ENCODE results near the gene TADA2A. TPM values are rescaled to one million over a fixed set of nuclear protein-coding genes. Genes with fewer than 3 reads are reported as not detected.
A peak's percentile ranks its signal among the peaks of the same experiment; 100 is the strongest.

Gene TADA2A
- total RNA-seq, 1 donor from 2014 or later = 21.4 TPM

DNA sequence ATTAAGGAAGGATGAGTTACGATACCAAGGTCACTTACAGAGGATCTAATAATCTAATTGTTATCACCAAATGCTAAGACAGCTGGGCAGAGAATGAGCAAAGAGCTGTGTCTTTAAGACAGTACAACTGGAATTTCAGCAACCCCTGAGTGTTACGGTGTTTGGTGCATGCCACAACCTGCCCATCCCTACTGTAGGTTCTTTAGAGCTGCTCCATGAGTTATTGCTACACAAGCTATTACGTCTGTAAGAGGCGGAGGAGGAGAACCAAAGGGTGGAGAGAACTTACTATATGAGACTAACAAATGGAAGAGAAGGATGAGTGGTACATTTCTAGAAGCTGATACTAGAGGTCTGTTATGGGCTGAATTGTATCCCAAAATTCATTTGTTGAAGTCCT is 45.1 kb upstream of the TADA2A start:
- Histone ChIP-seq H3K4me1 (peaks cover 22% of the 10 kb centered on the region), H3K36me3 (no peaks in the 10 kb centered on the region), H3K27me3 (no peaks in the 10 kb centered on the region), H3K9me3 (no peaks in the 10 kb centered on the region), H3K27ac (no peak overlapping the region), H3K4me3 (no peak overlapping the region)
- no peak for ATAC-seq
- TF ChIP-seq, protein P1, sequence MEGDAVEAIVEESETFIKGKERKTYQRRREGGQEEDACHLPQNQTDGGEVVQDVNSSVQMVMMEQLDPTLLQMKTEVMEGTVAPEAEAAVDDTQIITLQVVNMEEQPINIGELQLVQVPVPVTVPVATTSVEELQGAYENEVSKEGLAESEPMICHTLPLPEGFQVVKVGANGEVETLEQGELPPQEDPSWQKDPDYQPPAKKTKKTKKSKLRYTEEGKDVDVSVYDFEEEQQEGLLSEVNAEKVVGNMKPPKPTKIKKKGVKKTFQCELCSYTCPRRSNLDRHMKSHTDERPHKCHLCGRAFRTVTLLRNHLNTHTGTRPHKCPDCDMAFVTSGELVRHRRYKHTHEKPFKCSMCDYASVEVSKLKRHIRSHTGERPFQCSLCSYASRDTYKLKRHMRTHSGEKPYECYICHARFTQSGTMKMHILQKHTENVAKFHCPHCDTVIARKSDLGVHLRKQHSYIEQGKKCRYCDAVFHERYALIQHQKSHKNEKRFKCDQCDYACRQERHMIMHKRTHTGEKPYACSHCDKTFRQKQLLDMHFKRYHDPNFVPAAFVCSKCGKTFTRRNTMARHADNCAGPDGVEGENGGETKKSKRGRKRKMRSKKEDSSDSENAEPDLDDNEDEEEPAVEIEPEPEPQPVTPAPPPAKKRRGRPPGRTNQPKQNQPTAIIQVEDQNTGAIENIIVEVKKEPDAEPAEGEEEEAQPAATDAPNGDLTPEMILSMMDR (IDR thresholded peaks at IDR 0.05) = no peak
- intact Hi-C loops (cut with DNase I) = no loop called here
- no peak for DNase-seq

DNA sequence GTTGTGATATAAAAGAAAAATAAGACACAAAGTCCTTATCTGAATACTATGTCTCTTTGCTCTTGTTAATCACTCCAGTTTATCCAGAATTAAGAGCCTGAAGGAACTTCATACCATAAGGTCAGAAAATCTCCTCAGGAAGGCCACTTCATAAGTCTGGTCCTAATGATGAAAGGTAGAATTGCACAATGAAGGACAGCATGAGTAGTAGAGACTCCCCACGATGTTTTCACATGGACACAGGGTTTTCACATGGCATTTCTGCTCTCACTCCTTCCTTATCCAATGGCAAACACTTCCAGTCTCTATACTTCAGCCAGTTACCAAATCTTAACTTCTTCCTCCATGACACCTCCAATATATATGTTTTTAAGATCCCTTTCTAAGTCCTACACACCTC is 41.1 kb upstream of the TADA2A start:
- no peak for ATAC-seq
- no peak for DNase-seq
- H3K36me3 ChIP-seq = no peaks in the 10 kb centered on the region
- no peak overlapping the region for H3K4me3 ChIP-seq
- intact Hi-C loops (cut with DNase I) = no loop called here
- H3K4me1 ChIP-seq = peaks cover 2% of the 10 kb centered on the region
- no peaks in the 10 kb centered on the region for H3K9me3 ChIP-seq
- H3K27ac ChIP-seq = no peak overlapping the region
- TF ChIP-seq, protein P1 (IDR thresholded peaks at IDR 0.05) = no peak
- H3K27me3 ChIP-seq = no peaks in the 10 kb centered on the region

DNA sequence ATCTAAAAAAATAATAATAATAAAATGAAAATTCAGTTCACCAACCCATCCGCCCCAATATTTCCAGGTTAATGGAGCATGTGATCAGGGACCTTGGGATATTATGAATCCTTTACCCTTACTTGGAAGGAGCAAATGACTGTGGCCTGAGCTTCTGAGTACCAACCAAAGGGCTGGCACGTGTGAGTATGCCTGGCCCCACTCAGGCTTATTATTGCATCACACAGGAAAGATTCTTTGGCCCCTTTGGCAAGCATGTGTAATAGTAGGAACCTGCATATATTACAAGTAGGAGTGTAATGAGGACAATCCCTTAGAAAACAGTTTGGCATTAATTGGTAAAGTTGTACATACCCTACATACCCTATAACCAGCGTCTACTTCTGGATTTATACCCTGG is 38.1 kb upstream of the TADA2A start:
- Histone ChIP-seq H3K4me3 (no peak overlapping the region), H3K4me1 (peaks cover 3% of the 10 kb centered on the region), H3K27ac (no peak overlapping the region), H3K36me3 (no peaks in the 10 kb centered on the region), H3K9me3 (no peaks in the 10 kb centered on the region), H3K27me3 (no peaks in the 10 kb centered on the region)
- TF ChIP-seq, protein P1 (IDR thresholded peaks at IDR 0.05) = no peak
- ATAC-seq = peak; percentile 75
- intact Hi-C loops (cut with DNase I) = no loop called here
- no peak for DNase-seq

DNA sequence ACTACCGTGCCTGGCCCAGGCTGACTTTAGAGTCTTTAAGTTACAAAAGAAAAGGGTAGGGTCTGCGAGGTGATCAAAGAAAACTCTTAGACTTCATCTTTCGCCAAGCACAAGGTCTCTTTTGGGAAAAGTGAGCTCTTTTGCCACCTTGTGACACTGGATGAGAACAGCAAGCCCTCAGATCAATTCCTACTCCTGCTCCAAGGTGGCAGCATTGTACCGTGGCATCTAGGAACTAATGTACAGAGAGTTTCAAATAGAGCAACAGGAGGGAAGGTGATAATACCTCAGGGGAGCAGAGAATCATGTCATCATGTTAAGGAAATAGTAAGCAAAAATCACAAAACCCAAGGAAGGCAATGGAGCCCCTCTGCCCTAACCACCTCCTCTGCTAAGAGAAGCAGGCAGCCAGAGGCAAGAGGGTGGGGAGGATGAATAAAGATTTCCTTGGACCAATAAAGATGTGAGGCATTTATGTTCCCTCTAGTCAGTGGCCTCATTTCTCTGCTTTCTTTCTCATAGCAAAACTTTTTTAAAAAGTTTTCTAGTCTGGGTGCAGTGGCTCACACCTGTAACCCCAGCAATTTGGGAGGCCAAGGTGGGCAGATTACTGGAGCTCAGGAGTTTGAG is 33.0 kb upstream of the TADA2A start:
- Histone ChIP-seq H3K27me3 (no peaks in the 10 kb centered on the region), H3K9me3 (no peaks in the 10 kb centered on the region), H3K4me3 (no peak overlapping the region), H3K27ac (no peak overlapping the region), H3K36me3 (no peaks in the 10 kb centered on the region), H3K4me1 (peaks cover 3% of the 10 kb centered on the region)
- peak; percentile 98 for ATAC-seq
- TF ChIP-seq, protein P1 (IDR thresholded peaks at IDR 0.05) = peak; percentile 92
- intact Hi-C loops (cut with DNase I) = no loop called here
- no peak for DNase-seq

DNA sequence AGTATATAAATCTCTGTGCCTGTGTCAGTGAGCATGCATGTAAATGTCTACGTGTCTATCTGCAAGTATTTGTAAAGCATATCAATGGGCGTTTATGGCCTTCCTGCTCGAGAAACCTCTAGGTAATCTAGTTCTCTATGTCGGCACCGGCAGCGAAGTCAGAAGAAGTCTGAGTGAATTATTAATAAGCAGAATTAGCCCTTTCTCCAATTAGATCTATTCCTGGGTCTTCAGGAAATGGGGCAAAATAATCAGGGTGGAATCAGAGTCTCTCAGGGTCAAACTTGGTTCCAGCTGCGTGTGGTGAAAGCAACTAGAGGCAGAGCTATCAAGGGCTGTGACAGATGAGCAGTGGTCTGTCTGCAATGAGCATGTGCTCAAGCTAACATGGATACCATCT is 31.0 kb upstream of the TADA2A start, which contains the start of gene C17orf78:
C17orf78 (plus strand) TSS at position 280 of the 400 bp plus-strand sequence; CDS start at position 388, 108 bp downstream.
- no peak within 1 kb of the TSS for H3K27ac ChIP-seq
- no peaks in the 10 kb centered on the region for H3K9me3 ChIP-seq
- ATAC-seq = no peak
- no peak for DNase-seq
- no peaks in the 10 kb centered on the region for H3K36me3 ChIP-seq
- no peaks in the 10 kb centered on the region for H3K27me3 ChIP-seq
- no peak within 1 kb of the TSS for H3K4me3 ChIP-seq
- TF ChIP-seq, protein P1 (IDR thresholded peaks at IDR 0.05) = no peak
- intact Hi-C loops (cut with DNase I) = no loop called here
- peaks cover 3% of the 10 kb centered on the region for H3K4me1 ChIP-seq

DNA sequence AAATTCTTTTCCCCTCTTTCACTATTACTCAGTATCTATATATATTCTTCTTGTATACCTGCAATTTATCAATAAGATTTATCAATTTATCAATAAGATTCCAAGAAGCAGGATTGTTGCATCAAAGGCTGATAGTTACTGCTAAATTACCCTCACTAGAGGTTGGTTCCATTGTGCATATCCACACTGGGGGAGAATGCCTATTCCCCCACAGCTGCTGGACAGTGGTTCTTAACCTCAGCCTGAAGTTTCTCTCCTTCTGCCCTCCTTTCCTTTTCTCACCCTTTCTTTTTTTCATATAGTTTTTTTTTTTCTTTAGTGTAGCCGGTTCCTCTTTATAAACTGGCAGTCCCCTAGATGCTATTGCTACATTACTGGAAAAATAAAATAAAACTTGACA is 24.6 kb upstream of the TADA2A start:
- ATAC-seq (no peak), DNase-seq (no peak)
- Histone ChIP-seq H3K9me3 (no peaks in the 10 kb centered on the region), H3K4me1 (no peaks in the 10 kb centered on the region), H3K27me3 (no peaks in the 10 kb centered on the region), H3K4me3 (no peak overlapping the region), H3K36me3 (no peaks in the 10 kb centered on the region), H3K27ac (no peak overlapping the region)
- intact Hi-C loops (cut with DNase I) = no loop called here
- TF ChIP-seq, protein P1 (IDR thresholded peaks at IDR 0.05) = no peak

All from upper lobe of right lung (tissue), 1 donor.